DMS 273 (cell line): ENCODE results near the gene DEFB131B.
"Not testable (repeated sequence)": the region's sequence is repeated elsewhere in the genome, so short reads cannot be mapped to it uniquely, and the experiment has no call there.

Experiments used
- DNase-seq: peaks from one replicate; lab custom pipeline; 2025; ENCODE audit not compliant: unreplicated experiment; lab: John Stamatoyannopoulos, UW

Gene DEFB131B, protein sequence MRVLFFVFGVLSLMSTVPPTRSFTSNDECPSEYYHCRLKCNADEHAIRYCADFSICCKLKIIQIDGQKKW

DNA sequence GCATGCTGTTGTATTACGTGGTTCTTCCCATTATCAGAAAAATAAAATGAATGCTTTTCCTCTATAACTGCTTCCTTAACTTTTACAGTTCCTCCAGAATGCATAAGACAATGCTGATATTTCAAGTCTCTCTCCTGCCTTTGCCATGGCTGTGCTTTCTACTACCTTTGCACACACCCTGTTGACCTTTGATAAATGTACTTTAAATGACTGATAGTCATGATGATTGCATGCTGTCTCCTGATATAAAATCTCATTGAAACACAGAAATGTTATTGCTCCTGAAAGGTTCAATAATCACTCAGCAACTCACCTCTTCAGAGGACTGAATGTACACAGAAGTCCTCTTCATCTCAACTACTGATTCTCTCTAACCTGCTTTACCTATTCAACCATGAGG lies at the start of gene DEFB131B:
DEFB131B (plus strand) TSS at position 395 of the 400 bp plus-strand sequence; CDS start at position 395, 0 bp downstream.
- not testable (repeated sequence) for DNase-seq

DNA sequence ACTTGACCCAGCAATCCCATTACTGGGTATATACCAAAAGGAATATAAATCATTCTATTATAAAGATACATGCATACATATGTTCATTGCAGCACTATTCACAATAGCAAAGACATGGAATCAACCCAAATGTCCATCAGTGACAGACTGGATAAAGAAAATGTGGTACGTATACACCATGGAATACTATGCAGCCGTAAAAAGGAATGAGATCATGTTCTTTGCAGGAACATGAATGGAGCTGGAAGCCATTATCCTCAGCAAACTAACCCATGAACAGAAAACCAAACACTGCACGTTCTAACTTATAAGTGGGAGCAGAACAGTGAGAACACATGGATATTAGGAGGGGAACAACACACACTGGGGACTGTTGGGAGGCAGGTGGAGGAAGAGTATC lies 49.0 kb upstream of the DEFB131B start:
- DNase-seq: not testable (repeated sequence)

DNA sequence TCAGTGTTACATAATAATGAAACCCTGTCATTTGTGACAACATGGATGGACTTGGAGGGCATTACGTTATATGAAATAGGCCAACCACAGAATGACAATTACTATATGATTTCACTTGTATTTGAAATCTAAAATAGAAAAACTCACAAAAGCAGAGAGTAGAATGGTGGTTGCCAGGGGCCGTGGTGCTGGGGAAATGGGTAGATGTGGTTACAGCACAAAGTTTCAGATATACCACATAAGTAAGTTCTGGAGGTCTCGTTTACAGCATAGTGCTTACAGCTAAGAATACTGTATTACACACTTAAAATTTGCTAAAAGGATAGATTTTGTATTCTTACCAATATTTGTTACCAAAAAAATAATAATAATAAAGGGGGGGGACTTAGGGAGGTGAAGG lies 48.6 kb upstream of the DEFB131B start:
- DNase-seq: not testable (repeated sequence)

DNA sequence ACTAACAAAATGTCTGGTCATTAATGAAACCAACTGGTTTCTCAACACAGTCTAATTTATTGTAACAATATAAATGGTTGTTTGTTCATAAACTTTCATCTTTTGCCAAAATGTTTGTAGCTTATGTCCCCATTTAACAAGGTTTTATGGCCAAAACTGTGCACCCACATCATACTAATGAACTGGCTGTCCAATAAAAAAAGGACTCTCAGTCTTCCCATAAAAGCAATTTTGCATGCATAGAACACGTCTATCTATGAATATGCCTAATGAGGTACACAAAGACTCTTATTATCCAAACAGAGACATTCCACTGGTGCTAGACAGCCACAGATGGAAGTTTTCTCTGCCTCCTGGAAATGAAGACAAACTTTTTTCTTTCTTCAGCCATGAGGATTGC lies 45.4 kb upstream of the DEFB131B start, which contains the start of gene DEFB108B:
DEFB108B (plus strand) TSS at position 390 of the 400 bp plus-strand sequence; CDS start at position 390, 0 bp downstream.
- DNase-seq: not testable (repeated sequence)

DNA sequence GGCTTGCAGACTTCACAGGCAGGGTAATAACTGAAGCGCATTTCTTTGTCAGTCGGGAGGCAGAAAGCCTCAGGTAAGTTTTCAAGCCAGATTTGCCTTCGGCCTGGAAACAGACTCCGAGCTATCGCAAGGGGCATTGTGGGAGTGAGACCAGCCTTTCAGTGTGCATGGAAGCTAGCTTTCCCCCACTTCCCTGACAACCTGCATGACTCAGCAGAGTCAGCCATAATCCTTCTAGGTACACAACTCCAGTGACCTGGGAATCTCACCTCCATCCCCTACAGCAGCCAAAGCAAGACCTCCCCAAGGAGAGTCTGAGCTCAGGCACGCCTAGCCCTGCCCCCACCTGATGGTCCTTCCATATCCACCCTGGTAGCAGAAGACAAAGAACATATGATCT lies 35.5 kb upstream of the DEFB131B start:
- peak; percentile 9 for DNase-seq

DNA sequence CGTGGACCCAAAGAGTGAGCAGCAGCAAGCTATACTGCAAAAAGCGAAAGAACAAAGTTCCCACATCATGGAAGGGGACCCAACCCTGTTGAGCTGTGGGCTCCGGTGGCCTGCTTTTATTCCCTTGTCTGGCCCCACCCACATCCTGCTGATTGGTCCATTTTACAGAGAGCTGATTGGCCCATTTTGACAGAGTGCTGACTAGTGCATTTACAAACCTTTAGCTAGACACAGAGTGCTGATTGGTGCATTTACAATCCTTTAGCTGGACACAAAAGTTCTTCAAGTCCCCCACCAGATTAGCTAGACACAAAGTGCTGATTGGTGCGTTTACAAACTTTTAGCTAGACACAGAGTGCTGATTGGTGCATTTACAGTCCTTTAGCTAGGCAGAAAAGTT lies 34.9 kb upstream of the DEFB131B start:
- not testable (repeated sequence) for DNase-seq

DNA sequence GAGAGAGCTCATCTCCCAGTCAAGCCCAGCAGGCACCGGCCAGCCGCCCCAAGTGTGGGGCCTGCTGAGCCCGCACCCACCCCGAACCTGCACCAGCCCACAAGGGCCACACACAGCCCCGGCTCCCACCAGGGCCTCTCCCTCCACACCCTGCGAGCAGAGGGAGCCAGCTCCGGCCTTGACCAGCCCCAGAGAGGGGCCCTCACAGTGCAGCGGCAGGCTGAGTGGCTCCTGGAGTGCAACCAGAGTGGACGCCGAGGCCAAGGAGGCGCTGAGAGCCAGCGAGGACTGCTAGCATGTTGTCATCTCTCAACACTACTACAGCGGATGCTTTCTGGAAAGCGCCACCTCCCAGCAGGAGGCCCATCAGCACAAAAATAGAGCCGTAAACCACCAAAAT lies 34.4 kb upstream of the DEFB131B start:
- no peak for DNase-seq

DNA sequence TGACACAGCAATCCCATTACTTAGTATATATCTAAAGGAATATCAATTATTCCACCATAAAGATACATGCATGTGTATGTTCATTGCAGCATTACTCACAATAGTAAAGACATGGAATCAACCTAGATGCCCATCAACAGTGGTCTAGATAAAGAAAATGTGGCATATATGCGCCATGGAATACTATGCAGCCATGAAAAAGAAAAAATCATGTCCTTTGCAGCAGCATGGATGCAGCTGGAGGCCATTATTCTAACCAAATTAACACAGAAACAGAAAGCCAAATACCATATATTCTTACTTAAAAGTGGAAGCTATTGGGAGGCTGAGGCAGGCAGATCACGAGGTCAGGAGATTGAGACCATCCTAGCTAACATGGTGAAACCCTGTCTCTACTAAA lies 24.4 kb upstream of the DEFB131B start:
- not testable (repeated sequence) for DNase-seq

DNA sequence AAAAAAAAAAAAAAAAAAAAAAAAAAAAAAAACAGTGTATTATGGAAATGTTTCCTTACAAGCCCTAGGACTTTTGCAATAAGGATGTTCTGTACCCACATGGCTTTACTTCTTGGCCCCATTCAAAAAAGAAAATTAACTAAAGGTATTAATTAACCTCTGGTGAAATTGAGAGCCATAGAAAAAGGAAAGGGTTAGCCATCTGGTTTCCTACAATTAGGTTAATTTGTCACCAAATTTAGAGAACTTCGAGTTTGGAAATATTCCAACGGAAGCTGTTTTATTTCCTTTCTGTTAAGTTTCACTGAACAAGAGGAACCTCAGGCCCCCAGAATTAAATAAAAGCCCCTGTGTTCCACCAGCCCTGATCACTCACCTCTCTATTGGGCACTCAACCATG lies 22.4 kb upstream of the DEFB131B start:
- DNase-seq: not testable (repeated sequence)

DNA sequence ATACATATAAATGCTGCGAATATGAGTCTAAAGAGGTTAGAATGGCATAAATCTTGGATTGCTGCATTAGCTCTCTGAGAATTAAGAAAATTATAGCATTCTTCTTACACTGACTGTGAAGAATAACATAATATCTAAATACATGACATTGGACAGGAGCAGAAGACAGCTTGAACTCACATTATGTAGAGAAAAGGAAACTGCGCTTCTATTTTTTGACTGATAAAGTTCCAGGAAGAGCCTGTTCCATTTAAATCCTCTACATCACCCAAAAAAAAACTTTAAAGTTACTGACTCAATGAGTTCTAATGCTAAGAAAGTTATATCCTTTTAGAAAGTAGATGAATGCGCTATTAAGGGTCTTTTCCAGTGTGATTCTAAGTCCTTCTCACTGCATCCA lies 17.4 kb upstream of the DEFB131B start:
- not testable (repeated sequence) for DNase-seq

DNA sequence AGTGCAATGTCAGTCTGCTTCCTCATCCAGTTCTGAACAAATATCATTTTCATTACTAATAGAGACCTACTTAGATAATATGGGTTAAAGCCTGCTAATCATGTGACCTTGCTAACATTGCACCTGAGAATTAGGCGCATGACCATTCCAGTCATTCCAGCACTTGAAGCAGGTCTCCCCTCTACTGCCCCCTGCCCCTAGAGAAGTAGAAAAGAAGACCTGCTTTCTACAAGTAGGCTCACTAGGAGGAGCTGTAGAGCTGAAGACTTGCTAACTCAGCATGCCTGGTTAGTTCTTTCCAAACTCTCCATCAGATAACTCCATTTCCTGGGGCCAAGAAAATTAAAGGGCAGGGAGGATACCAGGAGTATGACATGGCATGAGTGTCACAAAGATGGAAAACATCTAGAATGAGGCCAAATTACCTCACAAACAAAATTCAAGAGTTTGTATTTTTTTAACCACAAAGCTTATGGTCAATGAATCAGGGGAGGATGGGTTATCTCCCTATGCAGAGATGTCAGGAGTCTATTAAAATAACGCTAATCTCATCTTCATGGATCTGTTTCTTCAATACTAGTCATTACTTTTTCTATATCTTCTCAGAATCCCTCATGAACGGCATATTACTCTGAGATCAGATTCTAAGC lies 14.2 kb upstream of the DEFB131B start:
- DNase-seq: peak; percentile 71

DNA sequence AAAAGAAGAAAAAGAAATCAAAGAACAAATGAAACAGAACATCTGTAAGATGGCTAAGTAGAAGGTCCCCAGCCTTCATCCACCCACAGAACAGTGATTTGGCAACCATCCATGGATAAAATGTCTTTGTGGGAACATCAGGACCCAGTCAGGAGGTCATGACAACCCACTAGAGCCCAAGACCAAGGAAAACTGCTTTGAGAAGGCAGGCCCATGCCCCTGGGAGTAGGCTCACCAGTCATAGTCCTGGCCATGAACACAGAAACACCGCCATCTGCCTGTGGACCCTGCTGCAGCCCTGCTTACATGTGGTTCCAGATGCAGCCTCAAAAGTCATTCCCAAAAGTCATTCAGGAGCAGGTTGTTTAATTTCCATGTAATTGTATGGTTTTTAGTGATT lies 11.0 kb upstream of the DEFB131B start:
- not testable (repeated sequence) for DNase-seq

DNA sequence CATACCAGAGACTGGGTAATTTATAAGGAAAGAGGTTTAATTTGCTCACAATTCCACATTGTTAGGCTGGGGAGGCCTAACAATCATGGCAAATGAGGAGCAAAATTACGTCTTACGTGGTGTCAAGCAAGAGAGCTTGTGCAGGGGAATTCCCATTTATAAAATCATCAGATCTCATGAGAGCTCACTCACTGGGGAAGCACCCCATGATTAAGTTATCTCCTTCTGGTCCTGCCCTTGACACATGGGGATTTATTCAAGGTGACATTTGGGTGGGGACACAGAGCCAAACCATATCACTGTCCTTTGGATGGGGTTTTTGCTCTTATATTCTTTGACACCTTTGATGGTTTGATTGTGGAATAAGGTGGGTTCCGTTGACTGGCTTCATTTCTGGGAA lies 8.3 kb upstream of the DEFB131B start:
- DNase-seq: not testable (repeated sequence)

DNA sequence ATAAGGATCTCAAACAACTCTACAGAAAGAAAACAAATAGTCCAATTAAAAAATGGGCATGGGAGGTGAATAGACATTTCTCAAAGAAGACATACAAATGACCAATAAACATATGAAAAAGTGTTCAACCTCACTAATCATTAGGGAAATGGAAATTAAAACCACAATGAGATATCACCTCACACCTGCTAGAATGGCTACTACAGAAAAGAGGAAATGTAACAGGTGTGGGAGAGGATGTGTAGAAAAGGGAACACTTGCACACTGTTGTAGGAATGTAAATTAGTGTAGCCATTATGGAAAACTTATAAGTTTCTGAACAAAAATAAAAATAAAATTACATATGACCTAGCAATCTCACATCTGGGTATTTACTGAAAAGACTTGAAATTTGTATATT lies 7.6 kb upstream of the DEFB131B start:
- DNase-seq: not testable (repeated sequence)

DNA sequence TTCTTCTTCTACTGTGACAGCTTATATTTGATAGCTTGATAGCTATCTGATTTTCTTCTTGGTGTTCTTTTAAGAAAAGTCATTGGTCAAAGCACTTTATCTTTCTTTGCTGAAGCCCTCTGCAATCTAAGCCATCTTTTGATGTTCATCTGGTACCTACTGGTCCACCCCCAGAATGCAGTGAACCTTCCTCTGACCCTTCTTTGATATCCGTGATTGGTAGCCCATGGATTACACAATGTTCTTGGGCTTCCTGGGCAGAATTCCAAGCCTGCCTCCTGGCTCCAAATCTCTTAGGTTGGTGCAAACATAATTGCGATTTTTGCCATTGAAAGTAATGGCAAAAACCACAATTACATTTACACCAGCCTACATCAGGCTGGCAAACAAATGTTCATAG lies 2.0 kb upstream of the DEFB131B start:
- not testable (repeated sequence) for DNase-seq

DNA sequence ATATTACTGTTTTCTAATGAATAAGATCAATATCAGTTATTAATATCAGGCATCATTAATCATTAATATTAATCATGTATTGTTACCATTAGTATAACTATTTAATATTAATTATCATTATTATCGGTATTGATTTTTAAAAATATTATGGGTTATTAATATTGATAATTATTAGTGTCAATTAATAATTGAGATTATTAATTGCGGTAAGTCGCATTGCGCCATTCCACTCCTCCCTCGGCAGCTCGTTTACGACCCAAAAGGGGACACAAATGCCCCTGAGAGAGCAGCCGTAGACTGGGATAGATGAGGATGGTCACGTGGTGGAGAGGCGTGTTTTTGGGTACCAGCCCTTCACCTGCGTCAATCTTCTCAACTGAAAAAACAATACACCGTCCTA lies 7.6 kb downstream of the DEFB131B start:
- not testable (repeated sequence) for DNase-seq

DNA sequence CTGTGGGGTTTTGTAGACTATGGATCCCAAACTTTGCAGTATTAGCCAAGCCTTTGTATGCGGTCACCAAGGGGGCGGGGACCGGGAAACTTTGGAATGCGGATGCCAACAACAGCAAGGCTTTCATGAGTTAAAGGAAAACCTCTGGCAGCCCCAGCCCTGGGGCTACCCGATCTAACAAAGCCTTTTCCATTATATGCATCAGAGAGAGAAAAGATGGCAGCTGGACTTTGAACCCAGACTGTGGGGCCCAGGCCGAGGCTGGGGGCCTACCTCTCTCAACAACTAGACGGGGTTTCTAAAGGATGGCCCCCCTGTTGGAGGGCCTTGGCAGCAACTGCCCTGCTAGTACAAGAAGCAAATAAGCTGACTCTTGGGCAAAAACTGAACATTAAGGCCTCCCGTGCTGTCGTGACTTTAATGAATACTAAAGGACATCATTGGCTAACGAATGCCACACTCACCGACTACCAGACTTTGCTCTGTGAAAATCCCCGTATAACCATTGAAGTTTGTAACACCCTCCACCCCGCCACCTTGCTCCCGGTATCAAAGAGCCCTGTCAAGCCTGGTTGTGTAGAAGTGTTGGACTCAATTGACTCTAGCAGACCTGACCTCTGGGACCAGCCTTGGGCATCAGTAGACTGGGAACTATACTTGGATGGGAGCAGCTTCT lies 10.2 kb downstream of the DEFB131B start:
- DNase-seq: not testable (repeated sequence)

DNA sequence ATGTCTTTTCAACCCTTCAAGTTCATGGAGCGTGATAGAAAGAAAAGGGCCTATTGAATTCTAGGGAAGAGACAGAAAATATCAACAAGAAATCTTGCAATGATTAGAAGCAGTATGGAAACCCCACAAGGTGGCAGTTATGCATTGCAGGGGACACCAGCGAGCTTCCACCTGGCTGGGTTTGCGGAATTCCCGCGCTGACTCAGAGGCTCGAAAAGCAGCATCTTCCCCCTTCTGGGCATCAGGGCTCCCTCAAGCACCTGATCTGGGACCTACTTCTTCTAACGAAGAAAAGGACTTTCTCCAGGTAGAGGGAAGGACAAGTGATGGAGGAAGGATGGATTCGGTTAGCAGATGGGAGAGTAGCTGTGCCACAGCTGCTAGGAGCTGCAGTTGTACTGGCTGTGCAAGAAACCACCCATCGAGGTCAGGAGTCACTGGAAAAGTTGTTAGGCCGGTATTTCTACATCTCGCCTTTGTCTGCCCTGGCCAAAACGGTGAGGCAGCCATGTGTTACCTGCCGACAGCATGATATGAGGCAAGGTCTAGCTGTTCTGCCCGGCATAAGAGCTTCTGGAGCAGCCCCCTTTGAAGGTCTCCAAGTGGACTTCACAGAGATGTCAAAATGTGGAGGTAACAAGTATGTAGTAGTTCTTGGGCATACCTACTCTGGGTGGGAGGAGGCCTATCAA lies 11.1 kb downstream of the DEFB131B start:
- not testable (repeated sequence) for DNase-seq

DNA sequence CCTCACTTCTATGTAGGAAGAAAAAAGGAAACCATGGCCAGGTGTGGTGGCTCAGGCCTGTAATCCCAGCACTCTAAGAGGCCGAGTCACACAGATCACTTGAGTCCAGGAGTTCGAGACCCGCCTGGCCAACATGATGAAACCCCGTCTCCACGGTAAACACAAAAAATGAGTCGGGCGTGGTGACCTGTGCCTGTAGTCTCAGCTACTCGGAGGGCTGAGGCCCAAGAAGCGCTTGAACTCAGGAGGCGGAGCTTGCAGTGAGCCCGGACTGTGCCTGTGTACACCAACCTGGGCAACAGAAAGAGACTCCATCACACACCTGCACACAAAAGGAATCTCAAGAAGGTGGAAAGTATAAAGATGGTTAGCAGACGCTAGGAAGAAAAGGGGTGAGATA lies 17.7 kb downstream of the DEFB131B start:
- no peak for DNase-seq

DNA sequence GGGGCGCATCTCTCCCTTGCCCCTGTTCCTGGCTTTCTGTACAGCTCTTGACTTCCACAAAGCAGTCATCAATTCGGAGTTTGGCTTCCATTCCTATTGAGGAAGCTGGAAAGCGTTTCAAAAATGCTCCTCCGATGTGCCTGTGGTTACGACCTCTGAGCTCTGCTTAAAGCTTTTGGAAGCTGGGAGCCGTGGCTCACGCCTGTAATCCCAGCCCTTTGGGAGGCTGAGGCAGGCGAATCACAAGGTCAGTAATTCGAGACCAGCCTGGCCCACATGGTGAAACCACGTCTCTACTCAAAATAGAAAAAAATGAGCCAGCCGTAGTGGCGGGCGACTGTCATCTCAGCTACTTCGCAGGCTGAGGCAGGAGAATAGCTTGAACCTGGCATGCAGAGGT lies 22.9 kb downstream of the DEFB131B start:
- not testable (repeated sequence) for DNase-seq

DNA sequence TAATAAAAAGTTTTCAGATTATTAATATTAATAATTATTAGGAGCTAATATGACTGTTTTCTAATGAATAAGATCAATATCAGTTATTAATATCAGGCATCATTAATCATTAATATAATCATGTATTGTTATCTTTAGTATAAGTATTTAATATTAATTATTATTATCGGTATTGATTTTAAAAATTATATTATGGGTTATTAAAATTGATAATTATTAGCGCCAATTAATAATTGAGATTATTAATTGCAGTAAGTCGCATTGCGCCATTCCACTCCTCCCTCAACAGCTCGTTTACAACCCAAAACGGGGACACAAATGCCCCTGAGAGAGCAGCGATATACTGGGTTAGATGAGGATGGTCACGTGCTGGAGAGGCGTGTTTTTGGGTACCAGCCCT lies 30.0 kb downstream of the DEFB131B start:
- DNase-seq: no peak

DNA sequence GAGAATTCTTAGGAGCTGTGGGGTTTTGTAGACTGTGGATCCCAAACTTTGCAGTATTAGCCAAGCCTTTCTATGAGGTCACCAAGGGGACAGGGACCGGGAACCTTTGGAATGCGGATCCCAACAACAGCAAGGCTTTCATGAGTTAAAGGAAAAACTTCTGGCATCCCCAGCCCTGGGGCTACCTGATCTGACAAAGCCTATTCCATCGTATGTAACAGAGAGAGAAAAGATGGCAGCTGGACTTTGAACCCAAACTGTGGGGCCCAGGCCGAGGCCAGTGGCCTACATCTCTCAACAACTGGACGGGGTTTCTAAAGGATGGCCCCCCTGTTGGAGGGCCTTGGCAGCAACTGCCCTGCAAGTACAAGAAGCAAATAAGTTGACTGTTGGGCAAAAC lies 32.5 kb downstream of the DEFB131B start:
- DNase-seq: not testable (repeated sequence)
